Smooth muscle cell (in vitro differentiated cells): ENCODE data around the gene QRICH1. TPM values are rescaled to one million over a fixed set of nuclear protein-coding genes. Genes with fewer than 3 reads are reported as not detected.

Experiments
- DNase-seq: peaks from one replicate; lab custom pipeline; 2025; ENCODE audit not compliant: unreplicated experiment; lab: John Stamatoyannopoulos, UW
- H2AFZ ChIP-seq: fragments of 200-600 bp; sonication (generic); 2 replicates; pipeline ENCODE4 v1.6.0; 2016; ENCODE audit warnings: antibody characterized with exemption, low read depth, mild to moderate bottlenecking
- H3F3A ChIP-seq: fragments of 200-600 bp; sonication (generic); 2 replicates; pipeline ENCODE4 v1.6.0; 2017; ENCODE audit warnings: antibody characterized with exemption, low read depth
- H3K27ac ChIP-seq: fragments of 200-600 bp; sonication (generic); 2 replicates; pipeline ENCODE4 v1.5.1; 2016; ENCODE audit warnings: low read depth, mild to moderate bottlenecking
- H3K27me3 ChIP-seq: fragments of 200-600 bp; sonication (generic); 2 replicates; pipeline ENCODE4 v1.6.1; 2016; ENCODE audit warnings: low read depth, mild to moderate bottlenecking
- H3K36me3 ChIP-seq: fragments of 200-600 bp; sonication (generic); 2 replicates; pipeline ENCODE4 v1.5.1; 2016; ENCODE audit warnings: low read depth
- H3K4me1 ChIP-seq: fragments of 200-600 bp; sonication (generic); 2 replicates; pipeline ENCODE4 v1.5.1; 2016; ENCODE audit warnings: low read depth
- H3K4me2 ChIP-seq: fragments of 200-600 bp; sonication (generic); 2 replicates; pipeline ENCODE4 v1.6.0; 2016; ENCODE audit warnings: mild to moderate bottlenecking
- H3K4me3 ChIP-seq: fragments of 200-600 bp; sonication (generic); 2 replicates; pipeline ENCODE4 v1.5.1; 2016; ENCODE audit warnings: mild to moderate bottlenecking
- H3K79me2 ChIP-seq: fragments of 200-600 bp; sonication (generic); 2 replicates; pipeline ENCODE4 v1.6.0; 2016; ENCODE audit warnings: low read depth, mild to moderate bottlenecking
- H3K9ac ChIP-seq: fragments of 200-600 bp; sonication (generic); 2 replicates; pipeline ENCODE4 v1.6.0; 2016; ENCODE audit warnings: low read depth
- H3K9me3 ChIP-seq: fragments of 200-600 bp; sonication (generic); replicated peaks from 2 replicates; pipeline ENCODE4 v1.5.1; 2016; ENCODE audit warnings: low read depth
- H4K20me1 ChIP-seq: fragments of 200-600 bp; sonication (generic); 2 replicates; pipeline ENCODE4 v1.6.0; 2016; ENCODE audit warnings: low read depth
- CTCF ChIP-seq: fragments of 200-600 bp; sonication (generic); IDR thresholded peaks from 2 replicates; pipeline ENCODE4 v1.5.1; 2017; ENCODE audit warnings: borderline replicate concordance, mild to moderate bottlenecking, antibody characterized with exemption; ENCODE audit not compliant: insufficient read depth, poor library complexity, severe bottlenecking
- WGBS: methylation state at CpG from one replicate; pipeline ENCODE4 v1.1.7; 2016; ENCODE audit warnings: low lambda C conversion rate; 5-methylcytosine and 5-hydroxymethylcytosine counted together
- polyA plus RNA-seq: library from polyadenylated mRNA; unstranded; fragments of >200 nt; fragmentation: Nextera tagmentation; extraction: Ambion mirVana; gene quantifications from 2 replicates; pipeline ENCODE4 v1.2.1, GENCODE V29; 2016
- total RNA-seq: library from RNA; depleted of rRNA; stranded (reverse); fragments of >200 nt; gene quantifications from 2 replicates; pipeline ENCODE4 v1.2.3, GENCODE V29; 2014

The QRICH1 gene
- total and polyA plus RNA-seq, 2 experiments from 2014 or later = 38.2 to 62.0 TPM

GRCh38 chr3:49025005-49025792 lies 68.7 kb downstream of the QRICH1 start:
- Histone ChIP-seq H4K20me1 (peaks cover 6% of the 10 kb centered on the region), H3K79me2 (peaks cover 47% of the 10 kb centered on the region), H3K27ac (no peak overlapping the region), H3K9ac (no peak overlapping the region), H3K36me3 (no peaks in the 10 kb centered on the region), H3K27me3 (no peaks in the 10 kb centered on the region), H3K4me2 (no peak overlapping the region), H3K9me3 (no peaks in the 10 kb centered on the region), H3K4me1 (peaks cover 19% of the 10 kb centered on the region), H3K4me3 (no peak overlapping the region), H3F3A (peaks cover 30% of the 10 kb centered on the region), H2AFZ (no peak overlapping the region)
- DNase-seq = no peak
- 93% methylated on average over 13 of the region's 13 CpGs for WGBS
- no peak for TF ChIP-seq CTCF

GRCh38 chr3:49024449-49024848 lies 69.4 kb downstream of the QRICH1 start:
- WGBS = 99% methylated on average over 5 of the region's 5 CpGs
- Histone ChIP-seq H3K79me2 (peaks cover 55% of the 10 kb centered on the region), H3K4me1 (peaks cover 23% of the 10 kb centered on the region), H3K4me2 (no peak overlapping the region), H2AFZ (no peak overlapping the region), H3K27ac (no peak overlapping the region), H4K20me1 (peaks cover 6% of the 10 kb centered on the region), H3K9ac (no peak overlapping the region), H3K36me3 (no peaks in the 10 kb centered on the region), H3K27me3 (no peaks in the 10 kb centered on the region), H3K9me3 (no peaks in the 10 kb centered on the region), H3K4me3 (no peak overlapping the region), H3F3A (peaks cover 28% of the 10 kb centered on the region)
- no peak for TF ChIP-seq CTCF
- no peak for DNase-seq

- no peak for DNase-seq
- Histone ChIP-seq H3K36me3 (no peaks in the 10 kb centered on the region), H3K4me2 (no peak overlapping the region), H3K27me3 (no peaks in the 10 kb centered on the region), H3K9me3 (no peaks in the 10 kb centered on the region), H3K79me2 (peaks cover 57% of the 10 kb centered on the region), H2AFZ (no peak overlapping the region), H3K27ac (no peak overlapping the region), H4K20me1 (peaks cover 6% of the 10 kb centered on the region), H3K4me3 (no peak overlapping the region), H3K4me1 (peaks cover 25% of the 10 kb centered on the region), H3K9ac (no peak overlapping the region), H3F3A (peaks cover 31% of the 10 kb centered on the region)
- 98% methylated on average over 4 of the region's 4 CpGs for WGBS
- TF ChIP-seq CTCF = no peak
These were observed 70.1 kb downstream of the QRICH1 start for GRCh38 chr3:49023775-49024174.
